HepG2 (cell line): ENCODE measurements around the gene TJP3. TPM values are rescaled to one million over a fixed set of nuclear protein-coding genes. Genes with fewer than 3 reads are reported as not detected.

Experiments
- GLI4 ChIP-seq: sonication (generic); formaldehyde crosslinking; IDR thresholded peaks from 2 replicates; pipeline ENCODE4 v1.5.1; 2020; ENCODE audit warnings: missing genetic modification reagents, mild to moderate bottlenecking, moderate library complexity, borderline replicate concordance
- HDAC2 ChIP-seq: sonication (generic); formaldehyde crosslinking; IDR thresholded peaks from 2 replicates; pipeline ENCODE4 v1.4.0; 2020; ENCODE audit warnings: missing genetic modification reagents
- MAFF ChIP-seq: IDR thresholded peaks from 2 replicates; pipeline ENCODE4 v1.6.1; 2011; ENCODE audit warnings: low read depth, low read length, improper control_type of control experiment
- MIXL1 ChIP-seq: IDR thresholded peaks from 2 replicates; pipeline ENCODE4 v1.6.1; 2016
- RARA ChIP-seq: IDR thresholded peaks from 2 replicates; pipeline ENCODE4 v1.6.1; 2016; ENCODE audit warnings: missing genetic modification reagents, missing compliant biosample characterization
- SMC3 ChIP-seq: IDR thresholded peaks from 2 replicates; pipeline ENCODE4 v1.6.1; 2011; ENCODE audit warnings: low read length, improper control_type of control experiment
- TBX3 ChIP-seq: fragments of 450-650 bp; IDR thresholded peaks from 2 replicates; pipeline ENCODE4 v1.6.1; 2017; ENCODE audit warnings: antibody characterized with exemption, mild to moderate bottlenecking, inconsistent platforms, borderline replicate concordance
- U2AF2 ChIP-seq: fragments of 200-400 bp; formaldehyde crosslinking; IDR thresholded peaks from 2 replicates; pipeline ENCODE4 v1.6.1; 2017; ENCODE audit warnings: low read depth, mild to moderate bottlenecking, low read length
- ZNF17 ChIP-seq: sonication (generic); formaldehyde crosslinking; IDR thresholded peaks from 2 replicates; pipeline ENCODE4 v1.5.0; 2020; ENCODE audit warnings: mild to moderate bottlenecking, missing genetic modification reagents
- ZNF431 ChIP-seq: sonication (generic); formaldehyde crosslinking; IDR thresholded peaks from 2 replicates; pipeline ENCODE4 v1.9.0; 2022; ENCODE audit warnings: missing genetic modification reagents, low read depth, mild to moderate bottlenecking, borderline replicate concordance
- ZNF614 ChIP-seq: IDR thresholded peaks from 2 replicates; pipeline ENCODE4 v1.6.1; 2018; ENCODE audit warnings: missing biosample characterization, missing genetic modification reagents, inconsistent platforms, borderline replicate concordance
- ZNF790 ChIP-seq: sonication (generic); formaldehyde crosslinking; IDR thresholded peaks from 2 replicates; pipeline ENCODE4 v1.8.0; 2022; ENCODE audit warnings: missing genetic modification reagents, mild to moderate bottlenecking, borderline replicate concordance
- ZNF792 ChIP-seq: IDR thresholded peaks from 2 replicates; pipeline ENCODE4 v1.6.1; 2016
- polyA plus RNA-seq, 8 experiments: library from polyadenylated mRNA; depleted of rRNA in 3 of 8; stranded (reverse) in 7 of 8; unstranded in 1 of 8; fragments of >200 nt; fragmentation: Illumina TruSeq in 4 of 8; extraction: Trizol in 4 of 8; gene quantifications; 2 replicates each; pipeline versions ENCODE4 v1.2.1 to v1.2.3, GENCODE V29; 2011 to 2016; ENCODE audit warnings: low read depth in 4 of 8, missing spikeins in 1 of 8, mixed read lengths in 1 of 8; ENCODE audit not compliant: insufficient read depth in 1 of 8
- total RNA-seq, 5 experiments: library from RNA; depleted of rRNA; stranded (reverse); fragments of >200 nt; fragmentation: Illumina TruSeq; extraction: Trizol; gene quantifications; 2 replicates each; pipeline ENCODE4 v1.2.3, GENCODE V29; 2016; ENCODE audit warnings: low read depth in 1 of 5
- TF ChIP-seq, protein P1 (sequence below): IDR thresholded peaks from 2 replicates; pipeline ENCODE4 v1.6.1; 2016; ENCODE audit warnings: low read depth, missing genetic modification reagents, missing compliant biosample characterization
- TF ChIP-seq, protein P2 (sequence below): sonication (generic); formaldehyde crosslinking; IDR thresholded peaks from 2 replicates; pipeline ENCODE4 v1.5.0; 2020; ENCODE audit warnings: missing genetic modification reagents, mild to moderate bottlenecking, borderline replicate concordance
- TF ChIP-seq, protein P3 (sequence below): IDR thresholded peaks from 2 replicates; pipeline ENCODE4 v1.6.1; 2012; ENCODE audit warnings: low read depth, low read length, improper control_type of control experiment
- TF ChIP-seq, protein P4 (sequence below): sonication (generic); formaldehyde crosslinking; IDR thresholded peaks from 2 replicates; pipeline ENCODE4 v1.4.0; 2020; ENCODE audit warnings: mild to moderate bottlenecking, low read depth, missing genetic modification reagents

The TJP3 gene
- total and polyA plus RNA-seq, 2 of the 13 experiments (the other 11 are each of a cell fraction or from before 2014, with no cell fraction given) = 2.3 to 21.5 TPM

DNA sequence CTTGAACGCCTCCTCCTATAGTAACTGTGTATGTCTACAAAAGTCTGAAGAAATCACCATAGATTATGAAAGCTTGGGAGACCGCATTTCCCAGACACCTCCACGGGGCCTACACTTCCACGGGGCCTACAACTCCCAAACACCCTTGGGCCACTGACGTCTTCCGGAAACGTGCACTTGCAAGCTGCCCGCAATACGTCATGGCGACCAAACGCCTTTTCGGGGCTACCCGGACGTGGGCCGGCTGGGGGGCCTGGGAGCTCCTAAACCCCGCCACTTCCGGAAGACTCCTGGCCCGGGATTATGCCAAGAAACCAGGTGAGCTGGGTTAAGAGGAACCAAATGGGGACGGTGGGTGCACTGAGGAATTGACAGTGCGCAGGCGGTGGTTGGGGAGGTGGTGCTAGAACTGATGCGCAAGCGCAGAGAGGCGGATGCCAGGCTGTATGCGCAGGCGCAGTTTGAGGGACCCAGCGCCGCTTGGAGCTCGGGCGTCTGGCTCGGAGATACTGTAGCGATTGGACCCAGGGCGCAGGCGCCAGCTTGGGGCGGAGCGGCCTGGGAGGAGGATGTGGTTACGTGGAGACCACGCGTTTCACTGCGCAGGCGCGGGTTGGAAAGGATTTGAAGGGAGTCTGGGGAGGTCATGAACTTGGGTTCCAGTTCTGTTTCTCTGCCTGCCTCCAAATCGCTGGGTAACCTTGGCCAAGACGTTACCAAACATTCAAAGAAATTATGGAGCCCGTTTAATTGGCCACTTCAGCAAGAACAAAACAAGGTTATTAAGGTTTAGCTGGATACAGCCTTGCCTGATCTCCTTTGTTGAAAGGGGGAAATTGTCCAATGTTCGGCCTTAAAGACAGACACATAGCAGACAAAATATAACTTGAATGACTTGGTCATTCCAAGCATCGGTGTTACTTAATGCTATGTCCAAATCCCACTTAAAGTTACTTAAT is 54.6 kb downstream of the TJP3 start, which contains the start of gene MRPL54 (continued):
- TF ChIP-seq, protein P1, sequence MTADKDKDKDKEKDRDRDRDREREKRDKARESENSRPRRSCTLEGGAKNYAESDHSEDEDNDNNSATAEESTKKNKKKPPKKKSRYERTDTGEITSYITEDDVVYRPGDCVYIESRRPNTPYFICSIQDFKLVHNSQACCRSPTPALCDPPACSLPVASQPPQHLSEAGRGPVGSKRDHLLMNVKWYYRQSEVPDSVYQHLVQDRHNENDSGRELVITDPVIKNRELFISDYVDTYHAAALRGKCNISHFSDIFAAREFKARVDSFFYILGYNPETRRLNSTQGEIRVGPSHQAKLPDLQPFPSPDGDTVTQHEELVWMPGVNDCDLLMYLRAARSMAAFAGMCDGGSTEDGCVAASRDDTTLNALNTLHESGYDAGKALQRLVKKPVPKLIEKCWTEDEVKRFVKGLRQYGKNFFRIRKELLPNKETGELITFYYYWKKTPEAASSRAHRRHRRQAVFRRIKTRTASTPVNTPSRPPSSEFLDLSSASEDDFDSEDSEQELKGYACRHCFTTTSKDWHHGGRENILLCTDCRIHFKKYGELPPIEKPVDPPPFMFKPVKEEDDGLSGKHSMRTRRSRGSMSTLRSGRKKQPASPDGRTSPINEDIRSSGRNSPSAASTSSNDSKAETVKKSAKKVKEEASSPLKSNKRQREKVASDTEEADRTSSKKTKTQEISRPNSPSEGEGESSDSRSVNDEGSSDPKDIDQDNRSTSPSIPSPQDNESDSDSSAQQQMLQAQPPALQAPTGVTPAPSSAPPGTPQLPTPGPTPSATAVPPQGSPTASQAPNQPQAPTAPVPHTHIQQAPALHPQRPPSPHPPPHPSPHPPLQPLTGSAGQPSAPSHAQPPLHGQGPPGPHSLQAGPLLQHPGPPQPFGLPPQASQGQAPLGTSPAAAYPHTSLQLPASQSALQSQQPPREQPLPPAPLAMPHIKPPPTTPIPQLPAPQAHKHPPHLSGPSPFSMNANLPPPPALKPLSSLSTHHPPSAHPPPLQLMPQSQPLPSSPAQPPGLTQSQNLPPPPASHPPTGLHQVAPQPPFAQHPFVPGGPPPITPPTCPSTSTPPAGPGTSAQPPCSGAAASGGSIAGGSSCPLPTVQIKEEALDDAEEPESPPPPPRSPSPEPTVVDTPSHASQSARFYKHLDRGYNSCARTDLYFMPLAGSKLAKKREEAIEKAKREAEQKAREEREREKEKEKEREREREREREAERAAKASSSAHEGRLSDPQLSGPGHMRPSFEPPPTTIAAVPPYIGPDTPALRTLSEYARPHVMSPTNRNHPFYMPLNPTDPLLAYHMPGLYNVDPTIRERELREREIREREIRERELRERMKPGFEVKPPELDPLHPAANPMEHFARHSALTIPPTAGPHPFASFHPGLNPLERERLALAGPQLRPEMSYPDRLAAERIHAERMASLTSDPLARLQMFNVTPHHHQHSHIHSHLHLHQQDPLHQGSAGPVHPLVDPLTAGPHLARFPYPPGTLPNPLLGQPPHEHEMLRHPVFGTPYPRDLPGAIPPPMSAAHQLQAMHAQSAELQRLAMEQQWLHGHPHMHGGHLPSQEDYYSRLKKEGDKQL = no peak
- TF ChIP-seq ZNF790 (no peak), GLI4 (peak; percentile 60; the same call in 1 of the 2 replicates), SMC3 (no peak), MIXL1 (CRISPR knock-in tag) (no peak), HDAC2 (CRISPR knock-in tag) (peak; percentile 39; the same call in 1 of the 2 replicates), ZNF614 (CRISPR knock-in tag) (no peak; the same call in 1 of the 2 replicates), U2AF2 (no peak), ZNF431 (CRISPR knock-in tag) (no peak), MAFF (no peak), ZNF792 (CRISPR knock-in tag) (no peak; the same call in 1 of the 2 replicates), RARA (CRISPR knock-in tag) (peak; percentile 39; the same call in 1 of the 2 replicates), TBX3 (peak; percentile 55; the same call in 1 of the 2 replicates), ZNF17 (CRISPR knock-in tag) (no peak)
- TF ChIP-seq, protein P2, sequence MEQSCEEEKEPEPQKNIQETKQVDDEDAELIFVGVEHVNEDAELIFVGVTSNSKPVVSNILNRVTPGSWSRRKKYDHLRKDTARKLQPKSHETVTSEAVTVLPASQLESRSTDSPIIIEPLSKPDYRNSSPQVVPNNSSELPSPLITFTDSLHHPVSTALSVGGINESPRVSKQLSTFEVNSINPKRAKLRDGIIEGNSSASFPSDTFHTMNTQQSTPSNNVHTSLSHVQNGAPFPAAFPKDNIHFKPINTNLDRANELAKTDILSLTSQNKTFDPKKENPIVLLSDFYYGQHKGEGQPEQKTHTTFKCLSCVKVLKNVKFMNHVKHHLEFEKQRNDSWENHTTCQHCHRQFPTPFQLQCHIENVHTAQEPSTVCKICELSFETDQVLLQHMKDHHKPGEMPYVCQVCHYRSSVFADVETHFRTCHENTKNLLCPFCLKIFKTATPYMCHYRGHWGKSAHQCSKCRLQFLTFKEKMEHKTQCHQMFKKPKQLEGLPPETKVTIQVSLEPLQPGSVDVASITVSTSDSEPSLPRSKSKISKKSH (CRISPR knock-in tag) = peak; percentile 75; the same call in 1 of the 2 replicates
- TF ChIP-seq, protein P3, sequence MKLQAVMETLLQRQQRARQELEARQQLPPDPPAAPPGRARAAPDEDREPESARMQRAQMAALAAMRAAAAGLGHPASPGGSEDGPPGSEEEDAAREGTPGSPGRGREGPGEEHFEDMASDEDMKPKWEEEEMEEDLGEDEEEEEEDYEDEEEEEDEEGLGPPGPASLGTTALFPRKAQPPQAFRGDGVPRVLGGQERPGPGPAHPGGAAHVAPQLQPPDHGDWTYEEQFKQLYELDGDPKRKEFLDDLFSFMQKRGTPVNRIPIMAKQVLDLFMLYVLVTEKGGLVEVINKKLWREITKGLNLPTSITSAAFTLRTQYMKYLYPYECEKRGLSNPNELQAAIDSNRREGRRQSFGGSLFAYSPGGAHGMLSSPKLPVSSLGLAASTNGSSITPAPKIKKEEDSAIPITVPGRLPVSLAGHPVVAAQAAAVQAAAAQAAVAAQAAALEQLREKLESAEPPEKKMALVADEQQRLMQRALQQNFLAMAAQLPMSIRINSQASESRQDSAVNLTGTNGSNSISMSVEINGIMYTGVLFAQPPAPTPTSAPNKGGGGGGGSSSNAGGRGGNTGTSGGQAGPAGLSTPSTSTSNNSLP = 0 out of 2 replicates have a peak, but pooled peaks have one; percentile 12
- TF ChIP-seq, protein P4, sequence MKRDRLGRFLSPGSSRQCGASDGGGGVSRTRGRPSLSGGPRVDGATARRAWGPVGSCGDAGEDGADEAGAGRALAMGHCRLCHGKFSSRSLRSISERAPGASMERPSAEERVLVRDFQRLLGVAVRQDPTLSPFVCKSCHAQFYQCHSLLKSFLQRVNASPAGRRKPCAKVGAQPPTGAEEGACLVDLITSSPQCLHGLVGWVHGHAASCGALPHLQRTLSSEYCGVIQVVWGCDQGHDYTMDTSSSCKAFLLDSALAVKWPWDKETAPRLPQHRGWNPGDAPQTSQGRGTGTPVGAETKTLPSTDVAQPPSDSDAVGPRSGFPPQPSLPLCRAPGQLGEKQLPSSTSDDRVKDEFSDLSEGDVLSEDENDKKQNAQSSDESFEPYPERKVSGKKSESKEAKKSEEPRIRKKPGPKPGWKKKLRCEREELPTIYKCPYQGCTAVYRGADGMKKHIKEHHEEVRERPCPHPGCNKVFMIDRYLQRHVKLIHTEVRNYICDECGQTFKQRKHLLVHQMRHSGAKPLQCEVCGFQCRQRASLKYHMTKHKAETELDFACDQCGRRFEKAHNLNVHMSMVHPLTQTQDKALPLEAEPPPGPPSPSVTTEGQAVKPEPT = 0 out of 2 replicates have a peak, but pooled peaks have one; percentile 28
